COLO668 (cell line): ENCODE data around the gene ZNF343.
A peak's percentile ranks its signal among the peaks of the same experiment; 100 is the strongest.
"Not testable (repeated sequence)": the region's sequence is repeated elsewhere in the genome, so short reads cannot be mapped to it uniquely, and the experiment has no call there.

Source experiments
- DNase-seq: peaks from one replicate; lab custom pipeline; 2025; ENCODE audit not compliant: unreplicated experiment; lab: John Stamatoyannopoulos, UW

ZNF343 gene

DNA sequence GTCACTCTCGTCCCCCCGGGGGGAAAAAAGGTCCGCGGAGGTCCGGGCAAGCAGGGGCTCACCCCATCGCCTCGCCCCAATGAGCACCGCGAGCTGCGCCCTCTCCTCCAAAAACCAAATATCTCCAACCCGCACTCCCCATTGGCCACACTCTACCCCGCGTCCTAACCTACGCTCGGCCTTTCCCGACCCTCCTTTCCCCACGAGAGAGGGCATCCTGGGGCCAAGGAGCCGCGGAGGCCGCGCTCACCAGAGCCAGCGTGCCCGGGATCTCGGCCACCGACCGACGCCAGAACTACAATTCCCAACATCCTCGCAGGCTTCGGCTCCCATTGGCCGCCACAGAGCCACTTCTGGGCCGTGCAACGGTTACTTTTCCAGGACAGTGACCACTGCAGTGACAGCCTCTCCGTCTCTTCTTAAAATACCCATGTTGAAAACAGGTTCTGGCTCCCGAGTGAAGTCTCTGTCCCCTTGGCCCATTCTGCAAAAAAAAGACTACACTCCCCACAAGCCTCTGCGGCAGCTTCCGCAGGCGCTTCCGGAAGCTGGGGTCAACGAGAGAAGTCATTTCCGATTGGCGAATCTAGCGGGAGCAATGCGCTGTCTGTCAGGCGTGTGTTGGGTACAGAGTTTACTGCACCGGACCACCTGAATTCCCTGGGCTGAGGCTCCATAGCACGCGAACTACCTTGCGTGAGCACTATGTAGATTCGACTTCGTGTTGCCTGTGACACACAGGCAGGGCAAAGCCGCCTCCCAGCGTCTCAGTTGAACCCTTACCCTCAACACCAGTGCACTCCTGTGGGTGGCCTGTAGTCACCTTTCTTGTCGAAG lies at the start of gene ZNF343:
Gene ZNF343 (minus strand): TSS at position 285 of the 837 bp plus-strand sequence. CDS start 15,020 bp downstream, outside the sequence.
- peak; percentile 82 for DNase-seq

DNA sequence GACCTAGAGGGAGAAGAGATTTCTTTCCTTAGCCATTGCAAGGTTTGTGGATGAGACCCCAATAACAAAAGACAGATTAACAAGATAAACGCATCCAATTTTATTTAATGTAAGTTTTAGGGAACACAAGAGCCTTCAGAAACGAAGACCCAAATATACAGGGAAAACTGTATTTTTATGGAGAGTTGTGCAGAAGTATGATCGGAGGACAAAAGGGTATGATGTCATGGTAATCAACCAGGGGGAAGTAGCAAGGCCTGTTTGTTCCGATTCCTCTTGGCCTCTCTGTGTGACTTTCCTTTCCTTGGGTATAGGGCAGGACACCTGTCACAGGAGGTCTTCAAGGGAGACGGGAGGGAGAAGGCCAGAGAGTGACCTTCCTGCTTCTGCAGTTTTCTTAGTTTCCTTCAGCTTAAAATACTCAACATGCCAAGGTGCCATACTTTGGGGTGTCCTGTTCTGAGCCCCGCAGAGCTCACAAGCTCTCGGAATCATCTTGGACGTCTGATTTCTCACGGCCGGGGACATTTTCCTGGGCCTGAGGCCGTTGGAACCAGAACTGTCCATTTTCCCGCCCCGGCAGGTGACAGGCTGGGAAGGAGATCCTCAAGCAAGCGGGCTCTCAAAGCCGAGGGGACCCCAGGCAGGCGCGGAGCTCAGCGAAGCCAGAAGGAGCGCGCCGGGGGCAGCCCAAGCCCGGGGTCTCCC lies 49.3 kb upstream of the ZNF343 start:
- no peak for DNase-seq

DNA sequence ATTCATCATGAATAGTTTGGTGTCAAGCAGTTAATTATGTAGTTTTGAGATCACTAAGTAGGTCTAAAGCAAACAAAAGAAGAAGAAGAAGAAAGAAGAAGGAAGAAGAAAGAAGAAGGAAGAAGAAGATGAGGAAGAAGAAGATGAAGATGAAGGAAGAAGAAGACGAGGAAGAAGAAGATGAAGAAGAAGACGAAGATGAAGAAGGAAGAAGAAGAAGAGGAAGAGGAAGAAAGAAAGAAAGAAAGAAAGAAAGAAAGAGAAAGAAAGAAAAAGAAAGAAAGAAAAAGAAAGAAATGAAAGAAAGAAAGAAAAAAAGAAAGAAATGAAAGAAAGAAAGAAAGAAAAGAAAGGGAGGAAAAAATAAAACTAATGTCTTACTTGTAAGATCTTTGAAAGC lies 36.9 kb upstream of the ZNF343 start:
- no peak for DNase-seq

DNA sequence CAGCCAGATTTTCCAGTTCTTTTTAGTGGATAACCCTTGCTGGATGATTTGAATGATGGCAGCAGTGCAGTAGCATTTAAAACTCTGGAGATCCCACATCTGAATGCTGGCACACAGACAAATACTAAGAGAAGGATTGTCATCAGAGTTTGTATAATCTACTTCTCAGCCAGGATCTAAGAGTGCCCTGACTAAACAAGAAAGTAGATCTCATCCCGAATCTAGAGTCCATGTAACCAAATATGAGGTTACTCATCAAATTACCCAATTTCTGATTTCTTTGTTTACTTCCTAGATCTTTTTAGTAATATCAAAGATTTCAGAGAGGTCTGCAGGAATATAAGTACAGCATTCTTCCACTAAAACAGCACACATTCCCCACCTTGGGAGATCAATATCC lies 35.5 kb upstream of the ZNF343 start:
- DNase-seq = no peak

DNA sequence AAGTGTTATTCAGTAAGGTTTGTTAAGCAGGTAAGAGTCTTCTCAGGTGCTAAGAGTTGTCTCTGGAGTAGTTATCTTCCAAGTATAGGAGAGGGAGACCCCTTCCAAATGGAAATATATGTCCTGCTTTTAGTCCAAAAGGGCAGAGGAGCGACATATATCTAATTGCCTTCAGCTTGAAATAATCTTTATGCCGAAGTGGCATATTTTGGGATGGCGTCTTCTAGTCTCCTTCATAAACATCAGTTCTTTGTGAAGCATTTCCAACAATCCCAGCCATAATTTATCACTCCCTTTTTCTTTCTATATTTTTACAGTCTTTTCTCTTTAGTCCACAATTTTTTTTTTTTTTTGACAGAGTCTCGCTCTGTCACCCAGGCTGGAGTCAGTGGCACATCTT lies 33.6 kb upstream of the ZNF343 start:
- no peak for DNase-seq

DNA sequence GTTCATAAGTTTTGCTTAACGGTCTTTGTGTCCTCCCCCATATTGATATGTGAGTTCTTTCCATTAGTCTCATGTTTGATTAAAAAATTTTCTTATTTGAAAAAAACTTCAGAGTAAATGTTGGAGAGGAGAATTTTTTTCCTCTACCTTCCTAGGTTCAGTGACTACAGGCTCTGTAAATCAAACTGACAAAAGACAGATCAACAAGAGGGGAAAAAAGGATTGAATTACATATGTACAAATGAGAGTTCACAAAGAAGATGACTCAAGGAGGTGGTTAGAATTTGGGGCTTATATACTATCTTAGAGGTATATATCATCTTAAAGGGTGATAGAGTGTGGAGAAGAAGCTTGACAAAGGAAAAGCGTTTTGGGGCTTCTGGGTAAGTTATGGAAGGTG lies 33.2 kb upstream of the ZNF343 start:
- DNase-seq = no peak

DNA sequence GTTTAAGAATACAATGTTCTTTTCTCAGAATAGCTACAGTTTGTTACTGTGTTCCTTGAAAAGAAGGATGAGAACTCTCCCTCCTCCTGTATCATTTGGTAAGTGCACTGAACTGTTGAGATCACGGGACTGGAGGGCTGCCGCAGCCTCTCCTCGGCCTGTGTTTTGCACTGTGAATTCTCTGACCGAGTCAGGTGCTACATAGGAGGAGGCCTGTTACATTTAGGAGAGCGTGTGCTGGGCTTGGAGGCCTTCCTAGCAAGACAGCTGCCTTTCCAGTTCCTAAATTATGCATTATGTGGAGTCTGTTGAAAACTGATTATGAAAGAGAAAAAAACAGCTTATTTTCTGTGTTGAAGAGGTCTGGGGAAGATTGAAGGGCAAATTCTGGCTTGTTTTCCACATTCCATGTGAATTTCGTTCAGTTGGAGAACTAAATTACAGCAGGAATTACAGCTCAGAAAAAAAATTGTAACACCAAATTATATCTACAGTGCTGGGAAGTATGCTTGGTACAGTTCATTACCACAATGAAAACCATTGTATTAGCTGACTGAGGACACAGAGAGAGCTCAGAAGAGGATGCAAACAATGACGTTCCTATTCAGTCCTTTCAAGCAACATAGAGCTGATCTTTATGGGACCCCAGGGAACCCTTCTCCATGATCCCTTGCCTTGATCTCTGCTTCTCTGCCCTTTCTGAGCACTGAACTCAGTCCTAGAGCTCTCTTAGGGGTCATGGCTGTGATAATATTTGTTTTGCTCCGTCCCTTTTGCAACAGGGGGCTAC lies 30.4 kb upstream of the ZNF343 start:
- DNase-seq = no peak

DNA sequence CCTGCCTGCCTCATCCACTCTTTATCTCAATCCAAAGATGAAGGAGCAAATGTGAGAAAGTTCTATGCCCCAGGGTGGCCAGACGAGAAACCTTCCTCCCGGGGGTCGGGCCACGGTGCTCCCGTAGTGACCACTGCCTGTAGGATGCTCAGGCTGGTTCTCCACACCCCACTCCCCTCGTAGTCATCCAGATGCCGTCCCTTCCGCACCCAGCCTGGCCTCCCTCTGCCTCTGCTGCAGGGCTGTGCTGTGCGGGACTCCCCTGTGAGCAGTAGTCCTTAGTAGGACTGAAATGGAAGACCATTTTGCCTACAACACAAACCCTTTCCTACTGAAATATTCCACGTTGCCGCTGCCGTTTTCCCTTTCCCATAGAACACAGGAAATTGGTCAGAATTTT lies 29.6 kb upstream of the ZNF343 start:
- DNase-seq = no peak

DNA sequence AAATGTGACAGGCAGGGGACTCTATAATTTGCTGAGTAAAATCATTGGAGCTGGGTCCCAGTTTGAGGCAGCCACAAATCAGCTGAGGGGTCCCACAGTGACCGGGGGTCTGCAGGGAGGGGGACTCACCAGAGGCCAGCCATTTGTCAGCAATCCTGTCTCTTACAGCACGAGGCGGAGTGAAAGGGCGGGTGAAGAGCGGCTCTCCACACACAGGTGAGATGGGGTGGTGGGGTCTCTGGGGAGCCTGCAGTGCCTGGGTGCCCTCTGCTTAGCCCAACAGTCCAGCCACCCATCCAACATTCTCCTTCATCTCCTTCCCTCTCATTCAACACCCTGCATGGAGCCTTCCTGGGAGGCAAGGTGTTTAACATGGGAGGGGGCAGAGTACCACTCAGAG lies 28.4 kb upstream of the ZNF343 start:
- DNase-seq = no peak

DNA sequence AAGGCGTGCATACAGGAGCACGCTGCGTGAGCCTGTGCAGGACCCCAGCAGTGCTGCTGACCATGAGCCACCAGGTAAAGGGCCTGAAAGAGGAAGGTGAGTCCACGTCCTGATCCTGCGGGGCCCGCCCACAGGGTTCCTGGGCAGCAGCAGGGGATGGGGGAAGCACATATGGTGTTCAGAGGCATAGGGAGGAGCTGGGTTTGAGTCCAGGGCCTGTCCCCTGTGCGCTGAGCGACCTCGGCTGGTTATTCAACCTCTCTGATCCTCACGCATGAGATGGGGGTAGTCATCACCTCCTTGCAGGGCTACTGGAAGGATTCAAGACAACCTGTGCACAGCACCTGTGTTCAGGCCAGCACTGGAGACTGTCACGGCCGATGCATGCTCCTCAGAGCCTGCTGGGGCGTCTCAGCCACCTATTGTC lies 27.9 kb upstream of the ZNF343 start, which contains the start of gene TMC2:
Gene TMC2 (plus strand): TSS at position 14 of the 427 bp plus-strand sequence. CDS start 49 bp downstream, at position 63.
- no peak for DNase-seq

DNA sequence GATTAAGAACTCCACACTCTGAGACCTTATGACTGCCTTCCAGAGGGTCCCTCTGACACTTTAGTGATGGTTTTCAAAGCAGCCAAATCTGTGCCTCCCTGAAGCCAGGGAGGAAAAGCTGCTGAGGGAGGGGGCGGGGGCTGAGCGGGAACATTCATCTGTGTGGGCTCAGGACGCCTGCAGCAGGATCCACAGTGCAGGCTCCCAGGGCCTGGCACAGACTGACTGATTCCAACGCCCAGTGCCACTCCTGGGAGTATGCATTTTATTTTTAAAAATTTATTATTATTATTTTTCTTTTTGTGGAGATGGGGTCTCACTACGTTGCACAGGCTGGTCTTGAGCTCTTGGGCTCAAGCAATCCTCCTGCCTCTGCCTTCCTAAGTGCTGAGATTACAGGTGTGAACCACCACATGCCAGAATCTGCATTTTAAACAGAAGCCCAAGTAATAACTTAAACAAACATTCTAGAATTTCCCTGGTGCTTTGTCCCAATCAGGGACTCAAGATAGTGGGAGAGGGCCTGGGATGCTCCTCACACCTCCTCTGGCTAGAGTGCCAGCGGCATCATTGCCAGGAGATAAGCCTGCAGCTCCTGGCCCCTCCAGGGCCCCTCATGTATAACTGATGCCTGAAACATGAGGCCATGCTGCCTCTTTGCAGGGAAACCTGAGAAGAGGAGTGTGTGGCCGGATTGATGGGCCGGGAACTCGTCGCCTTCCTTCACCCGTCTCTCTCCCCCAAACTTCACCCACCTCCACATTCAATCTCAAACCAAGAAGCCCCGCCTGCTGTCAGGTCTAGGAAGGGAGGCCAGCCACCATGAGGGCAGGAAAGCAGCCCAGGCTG lies 27.2 kb upstream of the ZNF343 start:
- no peak for DNase-seq

DNA sequence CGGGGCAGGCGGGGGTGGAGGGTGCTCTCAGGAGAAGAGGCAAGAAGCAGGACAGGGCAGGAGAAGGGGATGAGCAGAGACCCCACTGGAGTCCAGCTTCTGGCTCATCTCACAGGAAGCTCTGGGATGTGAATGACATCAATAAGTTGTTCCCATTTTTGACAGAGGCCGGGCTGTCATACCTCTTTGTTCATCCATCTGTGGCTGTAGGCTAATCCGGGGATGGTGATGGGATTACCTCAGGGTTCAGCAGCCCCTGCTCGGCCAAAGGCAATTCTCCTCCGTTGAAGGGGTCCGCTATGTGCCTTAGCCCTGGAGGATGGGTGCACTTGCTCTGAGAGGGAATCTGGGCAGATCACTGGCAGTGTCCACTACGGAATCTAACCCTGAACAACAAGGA lies 24.4 kb upstream of the ZNF343 start:
- no peak for DNase-seq

DNA sequence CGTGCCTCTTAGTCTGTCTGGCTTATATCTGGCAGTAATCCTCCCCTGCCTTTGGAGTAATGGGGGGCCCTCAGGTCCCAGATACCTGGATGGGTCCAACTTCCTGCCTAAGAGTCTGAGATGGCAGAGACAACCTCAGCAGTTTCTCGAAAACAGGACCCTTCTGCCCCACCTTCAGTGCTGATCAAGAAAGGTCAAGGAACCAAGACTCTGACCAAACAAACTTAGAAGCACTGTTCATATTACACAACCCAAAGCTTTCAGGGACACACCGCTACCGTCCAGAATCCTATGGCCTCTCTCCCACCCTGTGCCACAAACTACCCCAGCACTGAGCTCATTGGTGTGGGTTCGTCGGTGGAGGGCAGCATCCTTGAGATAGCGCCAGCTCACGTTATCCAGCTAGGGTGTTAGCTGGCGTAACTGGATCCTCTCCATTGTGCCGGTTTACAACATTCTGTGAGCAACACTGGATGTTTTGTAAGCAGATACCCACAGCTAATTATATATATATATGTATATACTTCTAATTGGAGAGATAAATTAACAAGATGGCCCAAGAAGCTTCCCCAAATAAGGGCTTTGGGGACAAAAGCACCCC lies 20.1 kb upstream of the ZNF343 start:
- DNase-seq = no peak

DNA sequence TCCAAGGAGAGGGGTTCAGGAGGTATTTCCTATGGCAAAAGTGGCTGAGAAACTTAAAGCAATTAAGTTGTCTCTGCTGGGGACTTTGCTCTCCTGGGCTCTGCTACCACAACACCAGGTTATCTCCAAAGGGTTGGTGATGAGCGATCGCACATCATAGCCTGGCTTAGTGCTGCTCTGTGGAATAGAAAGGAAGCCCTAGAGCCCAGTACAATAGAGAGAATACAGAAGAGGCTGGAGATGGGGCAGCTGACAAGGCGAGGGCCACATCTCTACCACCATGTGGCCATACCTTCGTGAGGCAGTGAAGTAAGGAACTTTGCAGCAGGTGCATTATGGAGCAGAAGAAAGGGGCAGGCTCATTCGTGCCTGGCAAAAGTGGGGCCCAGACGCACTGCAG lies 19.0 kb upstream of the ZNF343 start:
- DNase-seq = no peak

DNA sequence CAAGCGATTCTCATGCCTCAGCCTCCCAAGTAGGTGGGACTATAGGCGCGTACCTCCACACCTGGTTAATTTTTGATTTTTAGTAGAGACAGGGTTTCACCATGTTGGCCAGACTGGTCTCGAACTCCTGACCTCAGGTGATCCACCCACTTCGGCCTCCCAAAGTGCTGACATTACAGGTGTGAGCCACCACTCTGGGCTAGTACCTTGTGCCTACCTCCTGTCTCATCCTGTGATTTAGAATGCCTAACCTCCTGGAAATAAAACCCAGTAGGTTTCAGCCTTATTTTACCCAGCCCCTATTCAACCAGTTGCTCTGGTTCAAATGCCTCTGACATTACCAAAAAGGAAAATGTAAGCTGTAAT lies 17.5 kb upstream of the ZNF343 start:
- DNase-seq = not testable (repeated sequence)

DNA sequence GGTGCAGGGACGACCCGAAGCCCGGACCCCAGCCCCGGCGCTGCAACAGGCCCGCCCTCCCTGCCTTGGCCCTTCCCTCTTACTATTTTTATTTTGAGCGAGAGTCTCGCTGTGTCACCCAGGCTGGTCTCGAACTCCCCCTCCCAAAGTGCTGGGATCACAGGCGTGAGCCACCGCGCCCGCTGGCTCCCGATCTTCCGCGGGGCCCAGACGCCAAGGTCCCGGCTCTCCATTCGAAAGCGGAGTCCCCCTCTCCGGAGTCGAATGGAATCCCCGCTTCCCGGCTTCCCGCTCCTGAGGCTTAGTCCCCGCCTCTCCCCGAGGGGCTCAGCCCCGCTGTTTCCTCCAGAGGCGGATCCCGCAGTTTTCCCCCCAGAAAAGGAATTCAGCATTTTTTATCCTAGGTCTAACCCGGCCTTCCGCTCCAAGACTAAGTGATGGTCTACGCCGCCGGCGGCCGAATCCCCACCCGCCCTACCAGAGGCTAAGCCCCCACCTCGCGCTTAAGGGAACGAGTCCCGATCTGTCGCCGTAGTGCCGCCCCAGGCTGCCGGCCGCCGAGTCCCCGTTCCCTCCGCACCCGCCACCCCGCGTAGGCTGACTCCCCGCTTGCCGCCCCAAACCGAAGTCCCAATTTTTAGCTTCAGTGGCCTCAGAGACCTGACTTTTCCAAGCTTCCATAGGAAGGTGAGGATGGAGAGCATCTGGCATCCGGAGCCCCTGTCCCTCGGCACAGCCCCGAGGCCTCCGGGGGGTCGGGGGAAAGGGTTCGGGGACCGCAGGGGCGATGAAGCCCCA lies 16.2 kb upstream of the ZNF343 start:
- DNase-seq = peak; percentile 53

DNA sequence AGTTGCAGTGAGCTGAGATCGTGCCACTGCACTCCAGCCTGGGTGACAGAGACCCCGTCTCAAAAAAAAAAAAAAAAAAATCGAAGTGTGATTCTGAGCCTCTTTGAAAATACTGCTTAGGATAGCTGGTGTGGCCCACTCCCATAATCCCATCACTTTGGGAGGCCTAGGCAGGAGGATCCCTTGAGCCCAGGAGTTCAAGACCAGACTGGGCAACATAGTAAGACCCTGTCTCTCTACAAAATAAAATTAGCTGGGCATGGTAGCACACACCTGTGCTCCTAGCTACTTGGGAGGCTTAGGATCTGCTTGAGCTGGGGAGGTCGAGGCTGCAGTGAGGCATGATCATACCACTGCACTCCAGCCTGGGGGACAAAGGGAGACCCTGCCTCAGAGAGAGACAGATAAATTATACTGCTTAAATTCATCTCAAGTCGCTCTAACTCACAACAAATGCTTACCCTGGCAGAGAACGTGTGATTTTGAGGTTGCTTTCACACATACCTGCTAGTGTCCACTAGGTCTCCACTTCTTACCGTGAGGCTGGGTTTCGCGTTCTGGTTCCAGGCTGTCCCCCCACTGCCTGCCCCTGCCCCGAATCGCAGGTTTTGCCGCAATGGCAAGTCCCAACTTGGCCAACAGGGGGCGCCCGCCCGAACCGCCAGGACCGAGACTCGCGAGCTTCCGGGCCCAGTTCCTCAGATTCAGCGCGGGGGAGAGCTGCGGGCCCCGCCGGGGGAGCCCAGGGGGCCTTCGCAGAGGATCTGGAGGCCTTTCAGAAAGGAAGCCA lies 15.4 kb upstream of the ZNF343 start:
- peak; percentile 80 for DNase-seq

DNA sequence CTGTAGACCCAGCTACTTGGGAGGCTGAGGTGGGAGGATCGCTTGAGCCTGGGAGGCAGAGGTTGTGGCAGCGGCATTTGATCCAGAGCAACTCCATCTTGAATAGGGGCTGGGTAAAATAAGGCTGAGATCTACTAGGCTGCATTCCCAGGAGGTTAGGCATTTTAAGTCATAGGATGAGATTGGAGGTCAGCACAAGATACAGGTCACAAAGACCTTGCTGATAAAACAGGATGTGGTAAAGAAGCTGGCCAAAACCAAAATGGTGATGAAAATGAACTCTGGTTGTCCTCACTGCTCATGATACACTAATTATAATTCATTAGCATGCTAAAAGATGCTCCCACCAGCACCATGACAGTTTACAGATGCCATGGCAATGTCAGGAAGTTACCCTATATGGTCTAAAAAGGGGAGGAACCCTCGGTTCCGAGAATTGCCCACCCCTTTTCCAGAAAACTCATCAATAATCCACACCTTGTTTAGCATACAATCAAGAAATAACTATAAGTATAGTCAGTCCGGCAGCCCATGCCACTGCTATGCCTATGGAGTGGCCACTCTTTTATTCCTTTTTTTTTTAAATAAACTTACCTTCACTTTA lies 14.2 kb upstream of the ZNF343 start:
- not testable (repeated sequence) for DNase-seq
